Right cardiac atrium (tissue), 5 donors: ENCODE results near the gene FYN. TPM values are rescaled to one million over a fixed set of nuclear protein-coding genes. Genes with fewer than 3 reads are reported as not detected.

ENCODE experiments used
- ATAC-seq, 2 donors: fragments of 200-7000 bp; cut with Tn5 transposase; one replicate each; pipeline versions ENCODE4 v1.8.0 to v1.9.1; 2020; ENCODE audit warnings: moderate library complexity in 2 of 2, mild to moderate bottlenecking in 1 of 2
- DNase-seq, 3 donors: peaks; one replicate each; pipeline ENCODE4 v3.0.0-alpha.2; 2020
- H3K27ac ChIP-seq: one replicate; pipeline ENCODE4 v1.5.1; 2013; ENCODE audit warnings: mild to moderate bottlenecking, low read length, control low read depth, moderate library complexity
- H3K27me3 ChIP-seq: one replicate; pipeline ENCODE4 v1.6.1; 2013; ENCODE audit not compliant: control insufficient read depth, insufficient read depth
- H3K4me1 ChIP-seq: one replicate; pipeline ENCODE4 v1.6.1; 2013; ENCODE audit warnings: low read length; ENCODE audit not compliant: control insufficient read depth, insufficient read depth
- H3K4me3 ChIP-seq: one replicate; pipeline ENCODE4 v1.5.1; 2013; ENCODE audit warnings: low read length, control low read depth
- H3K9me3 ChIP-seq: one replicate; pipeline ENCODE4 v1.6.1; 2013; ENCODE audit warnings: low read length; ENCODE audit not compliant: control insufficient read depth
- WGBS: extraction: QIAGEN DNeasy Blood & Tissue Kit; methylation state at CpG from one replicate; pipeline ENCODE4 v1.1.7; 2013; 5-methylcytosine and 5-hydroxymethylcytosine counted together
- intact Hi-C, 4 donors: fragments of 100-400 bp; cut with DNase I; formaldehyde crosslinking; loops; one replicate each; pipeline versions ENCODE4 v1.11.0 to v1.14.0; 2022 to 2023
- polyA plus RNA-seq: library from polyadenylated mRNA; stranded (reverse); fragments of 200-250 nt; gene quantifications from one replicate; pipeline ENCODE4 v1.2.3, GENCODE V29; 2013
- total RNA-seq, 4 donors: library from RNA; stranded (reverse); fragmentation: NEBNext Ultra II Directional; extraction: Animal tissue kit (Norgen Biotek cat#: 25700); gene quantifications; one replicate each; pipeline ENCODE4 v1.2.1, GENCODE V29; 2021
- donor health status: healthy with polysubstance abuse.
- donor health status: DM: no; HTN: yes; CAD: no.
- donor health status: DM: no; HTN: no; CAD: no.
- donor health status: DM: no; HTN: yes; CAD: no; lungs with severe emphysema.
- donor health status: DM: yes; HTN: yes; CAD: no.

The FYN gene
- total and polyA plus RNA-seq, 5 donors = 29.8 to 76.6 (median 73.3) TPM

DNA sequence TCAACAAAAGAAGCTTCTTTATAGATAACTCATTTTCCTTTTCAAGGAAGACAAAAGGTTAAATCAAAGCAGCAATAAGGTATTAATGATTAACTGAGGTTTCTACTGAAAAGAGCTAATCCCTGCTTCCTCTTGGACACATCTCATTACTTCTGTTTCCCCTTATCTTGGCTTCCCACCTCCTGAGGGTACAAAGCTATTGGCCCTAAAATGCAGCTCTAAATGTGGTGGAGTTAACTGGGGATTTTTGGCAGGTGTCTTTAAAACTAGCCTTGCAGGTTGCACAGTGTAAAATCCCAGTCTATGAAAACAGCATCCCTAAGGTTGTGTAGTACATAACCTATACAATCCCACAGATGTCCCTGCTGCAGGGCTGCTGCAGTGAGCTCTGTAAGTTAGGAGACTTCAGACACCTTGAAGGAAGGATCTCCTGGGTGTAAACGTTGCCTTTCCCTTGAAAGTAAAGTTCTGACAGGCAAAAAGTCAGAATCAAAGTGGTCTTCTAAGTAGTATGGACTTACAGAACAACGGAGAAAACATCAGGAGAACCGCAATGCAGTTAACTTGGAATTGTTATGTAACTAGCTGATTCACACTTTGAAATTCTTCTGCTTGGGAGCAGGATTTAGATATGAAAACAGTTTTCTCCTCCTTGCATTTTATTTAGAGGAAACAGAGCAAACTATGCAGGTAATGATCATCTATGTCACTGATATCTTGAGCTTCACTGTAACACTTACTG, 195.8 kb downstream of the FYN start:
- no peak overlapping the region for H3K4me3 ChIP-seq
- WGBS = 59% methylated on average over 3 of the region's 3 CpGs
- intact Hi-C loops = no loop called here
- DNase-seq (no peak), ATAC-seq (no peak)
- no peaks in the 10 kb centered on the region for H3K27me3 ChIP-seq
- no peak overlapping the region for H3K27ac ChIP-seq
- peaks cover 7% of the 10 kb centered on the region for H3K4me1 ChIP-seq
- no peaks in the 10 kb centered on the region for H3K9me3 ChIP-seq

GRCh38 chr6:111676383-111676782, 196.9 kb downstream of the FYN start:
- intact Hi-C loops = no loop called here
- WGBS = 89% methylated on average over 2 of the region's 2 CpGs
- Histone ChIP-seq H3K4me1 (peaks cover 6% of the 10 kb centered on the region), H3K27ac (no peak overlapping the region), H3K9me3 (no peaks in the 10 kb centered on the region), H3K27me3 (no peaks in the 10 kb centered on the region), H3K4me3 (no peak overlapping the region)
- no peak for DNase-seq
- ATAC-seq = no peak

DNA sequence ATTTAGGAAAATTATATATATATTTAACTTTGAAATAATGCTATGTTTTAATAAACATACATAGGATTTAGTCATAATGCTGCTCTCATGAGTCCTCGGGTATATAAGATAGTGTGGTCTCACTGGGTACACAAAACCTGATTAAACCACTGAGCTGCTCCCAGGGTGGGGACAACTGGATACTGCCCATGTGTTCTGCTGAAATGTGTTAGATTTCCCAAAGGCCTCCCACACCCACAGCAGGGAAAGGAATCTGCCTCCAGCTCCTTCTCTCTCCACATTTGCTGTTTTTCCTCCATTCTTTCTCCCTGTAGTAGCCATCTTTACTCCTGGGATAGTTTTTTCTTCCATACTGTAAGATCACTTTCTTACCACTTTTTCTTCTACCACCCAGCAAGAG, 198.4 kb downstream of the FYN start:
- Histone ChIP-seq H3K27ac (no peak overlapping the region), H3K4me3 (no peak overlapping the region), H3K9me3 (no peaks in the 10 kb centered on the region), H3K27me3 (no peaks in the 10 kb centered on the region), H3K4me1 (peaks cover 6% of the 10 kb centered on the region)
- intact Hi-C loops = no loop called here
- DNase-seq (no peak), ATAC-seq (peak in 1 of 2 donors; percentile 52)
- 76% methylated on average over 1 of the region's 1 CpG for WGBS

DNA sequence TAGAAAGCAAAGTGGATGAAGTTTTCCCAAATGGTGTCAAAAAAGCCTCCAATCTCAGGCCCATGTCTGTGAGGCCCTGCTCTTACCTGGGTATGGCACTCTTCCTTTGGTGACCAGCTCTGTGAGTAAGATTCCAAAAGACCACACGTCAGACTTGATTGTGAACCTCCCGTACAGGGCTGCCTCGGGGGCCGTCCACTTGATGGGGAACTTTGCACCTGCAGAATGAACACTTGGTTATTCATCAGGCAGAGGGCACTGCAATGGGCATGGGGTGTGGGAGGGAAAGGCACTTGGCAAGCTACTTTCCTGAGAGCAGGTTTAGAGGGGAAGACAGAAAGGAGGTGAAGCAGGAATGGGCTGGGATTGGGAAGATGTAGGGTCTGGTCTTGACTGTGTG, 198.8 kb downstream of the FYN start:
- no peaks in the 10 kb centered on the region for H3K27me3 ChIP-seq
- peaks cover 4% of the 10 kb centered on the region for H3K4me1 ChIP-seq
- intact Hi-C loops = no loop called here
- no peak for DNase-seq
- no peaks in the 10 kb centered on the region for H3K9me3 ChIP-seq
- WGBS = 95% methylated on average over 4 of the region's 4 CpGs
- H3K27ac ChIP-seq = no peak overlapping the region
- no peak for ATAC-seq
- H3K4me3 ChIP-seq = no peak overlapping the region

DNA sequence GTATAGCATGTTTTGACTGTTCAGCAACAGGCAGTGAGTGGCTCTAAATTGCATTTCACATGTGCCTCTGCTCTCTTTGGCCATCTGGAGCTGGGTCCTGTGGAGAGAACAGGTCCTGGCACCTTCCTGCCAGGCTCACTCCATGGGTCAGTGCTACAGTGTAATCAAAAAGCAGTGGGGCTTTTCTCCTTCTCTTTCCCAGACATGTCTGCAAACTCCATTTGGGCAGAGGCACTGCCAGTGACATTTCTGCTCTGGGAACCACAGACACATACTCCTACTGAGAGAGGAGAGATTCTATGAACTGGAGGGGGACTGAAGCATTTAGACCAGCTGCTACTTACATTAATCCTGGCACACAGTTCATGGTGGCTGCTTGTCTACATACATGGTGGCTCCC, 199.3 kb downstream of the FYN start:
- intact Hi-C loops = no loop called here
- no peak for ATAC-seq
- Histone ChIP-seq H3K9me3 (no peaks in the 10 kb centered on the region), H3K4me3 (no peak overlapping the region), H3K27me3 (no peaks in the 10 kb centered on the region), H3K4me1 (peaks cover 4% of the 10 kb centered on the region), H3K27ac (no peak overlapping the region)
- DNase-seq = no peak

GRCh38 chr6:111673532-111673931, 199.7 kb downstream of the FYN start:
- Histone ChIP-seq H3K27me3 (no peaks in the 10 kb centered on the region), H3K9me3 (no peaks in the 10 kb centered on the region), H3K27ac (no peak overlapping the region), H3K4me3 (no peak overlapping the region), H3K4me1 (peaks cover 6% of the 10 kb centered on the region)
- no peak for ATAC-seq
- WGBS = 85% methylated on average over 8 of the region's 8 CpGs
- no peak for DNase-seq
- intact Hi-C loops = no loop called here

GRCh38 chr6:111672761-111673450, 200.3 kb downstream of the FYN start:
- 90% methylated on average over 17 of the region's 17 CpGs for WGBS
- DNase-seq = no peak
- Histone ChIP-seq H3K27me3 (no peaks in the 10 kb centered on the region), H3K9me3 (no peaks in the 10 kb centered on the region), H3K4me3 (no peak overlapping the region), H3K27ac (no peak overlapping the region), H3K4me1 (peaks cover 8% of the 10 kb centered on the region)
- intact Hi-C loops = no loop called here
- ATAC-seq = no peak

- DNase-seq (no peak), ATAC-seq (no peak)
- Histone ChIP-seq H3K4me3 (no peak overlapping the region), H3K27me3 (no peaks in the 10 kb centered on the region), H3K27ac (no peak overlapping the region), H3K9me3 (no peaks in the 10 kb centered on the region), H3K4me1 (peaks cover 16% of the 10 kb centered on the region)
- intact Hi-C loops = loop anchor here in 2 of 4 donors (10.0 kb wide), 1 partner anchor 65 kb away; the partner anchor contains the start of gene TRAF3IP2 (in 2 of the 2)
- 80% methylated on average over 4 of the region's 4 CpGs for WGBS
Measured at GRCh38 chr6:111669326-111669725, 203.9 kb downstream of the FYN start.

DNA sequence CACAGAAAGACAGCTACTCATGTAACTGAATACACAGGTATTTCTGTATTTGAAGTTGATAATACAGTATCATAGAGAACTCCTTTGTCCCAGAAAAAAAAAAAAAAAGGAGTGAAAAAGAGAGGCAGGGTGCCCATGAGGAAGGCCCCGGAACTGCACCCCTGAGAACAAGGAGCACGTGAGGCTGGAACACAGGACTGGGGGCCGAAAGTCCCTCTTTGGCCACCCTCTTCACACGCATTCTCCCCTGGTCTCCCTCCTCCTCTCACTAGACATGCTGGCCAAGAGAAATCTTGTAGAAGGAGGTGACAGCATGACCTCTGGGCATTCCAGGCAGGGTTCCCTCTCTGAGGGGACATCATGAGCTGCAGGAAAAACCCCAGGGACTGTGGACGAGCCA, 204.8 kb downstream of the FYN start:
- H3K27ac ChIP-seq = peak overlapping the region; percentile 33
- peak in 2 of 3 donors; percentile 56 to 66 for DNase-seq
- peaks cover 19% of the 10 kb centered on the region for H3K4me1 ChIP-seq
- intact Hi-C loops = loop anchor here in 2 of 4 donors (10.0 kb wide), 1 partner anchor 64 kb away; the partner anchor contains the start of gene TRAF3IP2 (in 2 of the 2)
- peak; percentile 9 to 45 for ATAC-seq
- no peak overlapping the region for H3K4me3 ChIP-seq
- no peaks in the 10 kb centered on the region for H3K27me3 ChIP-seq
- no peaks in the 10 kb centered on the region for H3K9me3 ChIP-seq
- WGBS = 41% methylated on average over 5 of the region's 5 CpGs

DNA sequence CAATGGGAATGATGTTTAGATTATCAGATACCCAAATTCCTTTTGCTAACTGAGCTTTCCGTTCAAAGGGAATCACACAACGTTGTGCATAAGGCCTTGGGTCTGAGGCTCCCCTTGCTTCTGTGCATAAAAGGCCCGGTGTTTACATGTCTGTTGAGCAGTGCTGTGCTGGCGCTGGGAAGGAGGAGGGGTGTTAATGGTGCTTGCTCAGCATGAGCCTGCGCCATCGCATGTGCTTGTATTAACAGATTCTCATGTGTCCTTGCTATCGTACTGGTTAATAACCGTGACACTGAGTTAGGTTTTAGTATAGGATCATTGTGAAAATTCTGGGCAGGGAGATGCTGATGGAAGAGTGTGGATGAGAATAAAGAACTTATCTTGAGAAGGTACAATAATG, 205.3 kb downstream of the FYN start:
- Histone ChIP-seq H3K4me1 (peaks cover 22% of the 10 kb centered on the region), H3K27me3 (no peaks in the 10 kb centered on the region), H3K9me3 (no peaks in the 10 kb centered on the region), H3K4me3 (no peak overlapping the region), H3K27ac (peak overlapping the region; percentile 8)
- intact Hi-C loops = loop anchor here in 2 of 4 donors (10.0 kb wide), 1 partner anchor 63 kb away; the partner anchor contains the start of gene TRAF3IP2 (in 2 of the 2)
- WGBS = 83% methylated on average over 8 of the region's 8 CpGs
- ATAC-seq (no peak), DNase-seq (no peak)

GRCh38 chr6:111666847-111667246, 206.4 kb downstream of the FYN start:
- peak in 1 of 2 donors; percentile 47 for ATAC-seq
- Histone ChIP-seq H3K9me3 (no peaks in the 10 kb centered on the region), H3K27me3 (no peaks in the 10 kb centered on the region), H3K27ac (peak overlapping the region; percentile 77), H3K4me3 (no peak overlapping the region), H3K4me1 (peaks cover 22% of the 10 kb centered on the region)
- intact Hi-C loops = loop anchor here in 2 of 4 donors (10.0 kb wide), 1 partner anchor 62 kb away; the partner anchor contains the start of gene TRAF3IP2 (in 2 of the 2)
- DNase-seq = no peak
- WGBS = 47% methylated on average over 2 of the region's 2 CpGs
